HG03520 (cell line): ENCODE results near the gene RAPGEF5.

Source experiments
- ATAC-seq: cut with Tn5 transposase; IDR thresholded peaks from one replicate; pipeline ENCODE4 v1.9.1; 2021; ENCODE audit warnings: mild to moderate bottlenecking, moderate library complexity; ENCODE audit not compliant: unreplicated experiment

Gene RAPGEF5

GRCh38 chr7:22356701-22357310, at the start of gene RAPGEF5:
Gene RAPGEF5 (minus strand): TSS chr7:22357154. CDS start chr7:22357060, 94 bp downstream.
- peak; percentile 54 for ATAC-seq

- no peak for ATAC-seq
Observed at GRCh38 chr7:22406715-22407114, 49.8 kb upstream of the RAPGEF5 start.

GRCh38 chr7:22404421-22405023, 47.6 kb upstream of the RAPGEF5 start:
- no peak for ATAC-seq

- no peak for ATAC-seq
Observed at GRCh38 chr7:22403344-22403743, 46.4 kb upstream of the RAPGEF5 start.

GRCh38 chr7:22402250-22402649, 45.3 kb upstream of the RAPGEF5 start:
- ATAC-seq = no peak

- ATAC-seq = no peak
Observed at GRCh38 chr7:22400936-22401553, 44.1 kb upstream of the RAPGEF5 start.

GRCh38 chr7:22400150-22400814, 43.3 kb upstream of the RAPGEF5 start:
- no peak for ATAC-seq

GRCh38 chr7:22399546-22399945, 42.6 kb upstream of the RAPGEF5 start:
- no peak for ATAC-seq

- no peak for ATAC-seq
Observed at GRCh38 chr7:22399091-22399490, 42.1 kb upstream of the RAPGEF5 start.

- ATAC-seq = no peak
Observed at GRCh38 chr7:22397981-22398380, 41.0 kb upstream of the RAPGEF5 start.

GRCh38 chr7:22395222-22395621, 38.3 kb upstream of the RAPGEF5 start:
- ATAC-seq = no peak

- no peak for ATAC-seq
Observed at GRCh38 chr7:22394739-22395138, 37.8 kb upstream of the RAPGEF5 start.

GRCh38 chr7:22393913-22394729, 37.2 kb upstream of the RAPGEF5 start:
- ATAC-seq = no peak

GRCh38 chr7:22390516-22390915, 33.6 kb upstream of the RAPGEF5 start:
- ATAC-seq = no peak

- ATAC-seq = no peak
Observed at GRCh38 chr7:22389892-22390291, 32.9 kb upstream of the RAPGEF5 start.

- no peak for ATAC-seq
Observed at GRCh38 chr7:22387583-22387982, 30.6 kb upstream of the RAPGEF5 start.

- ATAC-seq = peak; percentile 50
Observed at GRCh38 chr7:22386865-22387264, 29.9 kb upstream of the RAPGEF5 start.

- ATAC-seq = peak; percentile 72
Observed at GRCh38 chr7:22386206-22386858, 29.4 kb upstream of the RAPGEF5 start.

- no peak for ATAC-seq
Observed at GRCh38 chr7:22385326-22385725, 28.4 kb upstream of the RAPGEF5 start.

GRCh38 chr7:22380333-22380732, 23.4 kb upstream of the RAPGEF5 start:
- no peak for ATAC-seq
